K562 (cell line): ENCODE measurements around the gene RIMS3. TPM values are rescaled to one million over a fixed set of nuclear protein-coding genes. Genes with fewer than 3 reads are reported as not detected.

Experiments used
- ATAC-seq: fragments of 200-7000 bp; cut with Tn5 transposase; 3 replicates; pipeline ENCODE4 v1.9.1; 2020; ENCODE audit warnings: moderate library complexity
- BruUV-seq: library from RNA; stranded (reverse); fragments of 400-500 nt; replicated peaks from 2 replicates; lab custom pipeline; 2021; lab: Mats Ljungman, UMichigan
- CTCF ChIA-PET: fragments of 300-600 bp; formaldehyde crosslinking; extraction: SDS; loops from one replicate; lab custom pipeline; 2021; ENCODE audit warnings: low intra/inter-chr PET ratio; lab: Yijun Ruan, JAX
- POLR2A ChIA-PET: fragments of 300-600, 350-650 bp; sonication (Branson Sonifier 250); formaldehyde crosslinking; extraction: SDS; loops from one replicate; lab custom pipeline; 2021; ENCODE audit warnings: antibody characterized with exemption, inconsistent platforms; lab: Yijun Ruan, JAX
- DNase-seq, 4 experiments: peaks; one replicate each; pipeline versions ENCODE4 v3.0.0 to v3.0.0-alpha.2; 2011 to 2018; ENCODE audit warnings: low spot score in 3 of 4, mixed read lengths in 3 of 4; ENCODE audit errors: extremely low read depth in 1 of 4
- FAIRE-seq: peaks from 2 replicates; lab custom pipeline; 2011; peaks lifted over from hg19 to GRCh38; lab: Jason Lieb, UNC
- H2AFZ ChIP-seq: 2 replicates; pipeline ENCODE4 v1.6.0; 2011; ENCODE audit warnings: low read depth, low read length, control low read depth, inconsistent platforms
- H3K27ac ChIP-seq: fragments of 200-600 bp; 3 replicates; pipeline ENCODE4 v1.8.0; 2011; ENCODE audit warnings: low read depth, mild to moderate bottlenecking, control low read depth, inconsistent platforms, low read length, moderate library complexity, mixed read lengths; ENCODE audit errors: extremely low read depth
- H3K27me3 ChIP-seq, 2 experiments: fragments of 300-600 bp in 1 of 2; 2 replicates in 1 of 2; 3 replicates in 1 of 2; pipeline versions ENCODE4 v1.6.0 to v1.8.0; 2011; ENCODE audit warnings: inconsistent platforms in 2 of 2, low read length in 2 of 2, mild to moderate bottlenecking in 1 of 2, mixed read lengths in 1 of 2, moderate library complexity in 1 of 2; ENCODE audit not compliant: control insufficient read depth in 2 of 2, insufficient read depth in 2 of 2
- H3K36me3 ChIP-seq: fragments of 300-600 bp; 3 replicates; pipeline ENCODE4 v1.8.0; 2011; ENCODE audit warnings: mild to moderate bottlenecking, low read length, inconsistent platforms; ENCODE audit not compliant: control insufficient read depth, insufficient read depth
- H3K4me1 ChIP-seq, 2 experiments: fragments of 200-600 bp in 1 of 2; replicated peaks in 1 of 2; 2 replicates in 1 of 2; 3 replicates in 1 of 2; pipeline versions ENCODE4 v1.5.1 to v1.8.0; 2011; ENCODE audit warnings: inconsistent platforms in 2 of 2, low read length in 2 of 2, mild to moderate bottlenecking in 1 of 2, mixed read lengths in 1 of 2, moderate library complexity in 1 of 2; ENCODE audit not compliant: control insufficient read depth in 2 of 2, insufficient read depth in 2 of 2
- H3K4me2 ChIP-seq: 2 replicates; pipeline ENCODE4 v1.6.1; 2011; ENCODE audit warnings: low read length, control low read depth, inconsistent platforms, mixed read lengths; ENCODE audit not compliant: insufficient read depth
- H3K4me3 ChIP-seq: fragments of 200-600 bp; sonication (generic), shearing (Covaris generic); 2 replicates; pipeline ENCODE4 v1.5.1; 2016; ENCODE audit warnings: control low read depth, inconsistent platforms
- H3K79me2 ChIP-seq: fragments of 200-600 bp; 3 replicates; pipeline ENCODE4 v1.8.0; 2011; ENCODE audit warnings: low read length, inconsistent platforms; ENCODE audit not compliant: control insufficient read depth, insufficient read depth
- H3K9ac ChIP-seq, 2 experiments: 2 replicates each; pipeline versions ENCODE4 v1.6.0 to v1.6.1; 2011; ENCODE audit warnings: low read depth in 2 of 2, low read length in 2 of 2, control low read depth in 1 of 2, inconsistent platforms in 1 of 2, mild to moderate bottlenecking in 1 of 2, mixed read lengths in 1 of 2; ENCODE audit not compliant: insufficient read depth in 1 of 2
- H3K9me1 ChIP-seq: one replicate; pipeline ENCODE4 v1.6.0; 2011; ENCODE audit warnings: inconsistent platforms, mild to moderate bottlenecking, low read length, moderate library complexity; ENCODE audit not compliant: control insufficient read depth, insufficient read depth
- H3K9me3 ChIP-seq: replicated peaks from 2 replicates; pipeline ENCODE4 v1.5.1; 2011; ENCODE audit warnings: low read depth, low read length, inconsistent platforms; ENCODE audit not compliant: control insufficient read depth, insufficient read depth
- H4K20me1 ChIP-seq: replicated peaks from 2 replicates; pipeline ENCODE4 v1.6.1; 2011; ENCODE audit warnings: low read length, inconsistent platforms, mixed read lengths; ENCODE audit not compliant: control insufficient read depth, insufficient read depth
- ATF4 ChIP-seq: fragments of 450-650 bp; formaldehyde crosslinking; IDR thresholded peaks from 2 replicates; pipeline ENCODE4 v1.4.0; 2022; ENCODE audit warnings: mild to moderate bottlenecking, moderate library complexity
- ATF7 ChIP-seq: fragments of 450-650 bp; IDR thresholded peaks from 2 replicates; pipeline ENCODE4 v1.7.1; 2014; ENCODE audit warnings: mild to moderate bottlenecking, moderate library complexity
- C11orf30 ChIP-seq: fragments of 450-650 bp; IDR thresholded peaks from 2 replicates; pipeline ENCODE4 v1.6.1; 2016; ENCODE audit warnings: low read depth, mild to moderate bottlenecking
- EHMT2 ChIP-seq: fragments of 450-650 bp; IDR thresholded peaks from 2 replicates; pipeline ENCODE4 v1.6.1; 2018; ENCODE audit warnings: antibody characterized with exemption
- FOSL1 ChIP-seq: fragments of 200-800 bp; sonication (Bioruptor generic); conservative IDR thresholded peaks from 2 replicates; pipeline ENCODE4 v1.6.1; 2016; ENCODE audit warnings: missing genetic modification characterization, missing compliant biosample characterization
- KAT7 ChIP-seq: sonication (generic); formaldehyde crosslinking; IDR thresholded peaks from 2 replicates; pipeline ENCODE4 v1.8.0; 2022; ENCODE audit warnings: missing genetic modification reagents, mild to moderate bottlenecking, borderline replicate concordance
- MBD1 ChIP-seq: fragments of 250-450 bp; sonication (Bioruptor Pico); IDR thresholded peaks from 2 replicates; pipeline ENCODE4 v1.8.0; 2022; ENCODE audit warnings: inconsistent platforms
- MTA2 ChIP-seq: fragments of 450-650 bp; IDR thresholded peaks from 2 replicates; pipeline ENCODE4 v1.6.1; 2016; ENCODE audit warnings: low read depth
- MTA3 ChIP-seq: fragments of 450-650 bp; formaldehyde crosslinking; IDR thresholded peaks from 2 replicates; pipeline ENCODE4 v1.6.1; 2017; ENCODE audit warnings: mild to moderate bottlenecking, borderline replicate concordance
- PRPF4 ChIP-seq: fragments of 200-400 bp; formaldehyde crosslinking; IDR thresholded peaks from one replicate; pipeline ENCODE4 v1.6.1; 2017; ENCODE audit warnings: low read length, low read depth, mild to moderate bottlenecking; ENCODE audit not compliant: insufficient read depth, poor library complexity, severe bottlenecking
- RNF2 ChIP-seq: sonication (generic); IDR thresholded peaks from 2 replicates; pipeline ENCODE4 v1.6.1; 2016
- SIN3A ChIP-seq, 2 experiments: fragments of 150-350 bp in 1 of 2; IDR thresholded peaks; 2 replicates each; pipeline ENCODE4 v1.6.1; 2011 to 2016; ENCODE audit warnings: borderline replicate concordance in 2 of 2, low read depth in 2 of 2, low read length in 2 of 2, mild to moderate bottlenecking in 2 of 2, moderate library complexity in 2 of 2; ENCODE audit not compliant: control insufficient read depth in 1 of 2
- SIX5 ChIP-seq, 2 experiments: IDR thresholded peaks; 2 replicates each; pipeline ENCODE4 v1.6.1; 2011; ENCODE audit warnings: low read length in 2 of 2, borderline replicate concordance in 1 of 2, low read depth in 1 of 2, mild to moderate bottlenecking in 1 of 2, moderate library complexity in 1 of 2; ENCODE audit not compliant: insufficient read depth in 1 of 2
- ZNF511 ChIP-seq: sonication (generic); formaldehyde crosslinking; IDR thresholded peaks from 2 replicates; pipeline ENCODE4 v1.8.0; 2022; ENCODE audit warnings: mild to moderate bottlenecking, missing genetic modification reagents
- WGBS: fragments of 100-300 bp; shearing (Covaris generic); methylation state at CpG from one replicate; pipeline ENCODE4 v1.1.6; 2016; ENCODE audit warnings: low coverage, mixed read lengths; ENCODE audit not compliant: insufficient coverage; ENCODE audit errors: missing lambda C conversion rate; 5-methylcytosine and 5-hydroxymethylcytosine counted together
- in situ Hi-C: fragments of 300-500 bp; cut with MboI; formaldehyde crosslinking; loops from 4 replicates; pipeline ENCODE4 v1.15.0; 2018; ENCODE audit warnings: inconsistent platforms, mixed read lengths
- intact Hi-C: fragments of 100-400 bp; cut with micrococcal nuclease; formaldehyde crosslinking; loops from 2 replicates; pipeline ENCODE4 v1.14.2; 2022
- polyA plus RNA-seq, 8 experiments: library from polyadenylated mRNA; depleted of rRNA in 4 of 8; stranded (reverse) in 5 of 8; unstranded in 3 of 8; fragments of >200 nt; fragmentation: Nextera tagmentation in 2 of 8; fragmentation: Illumina TruSeq in 1 of 8; extraction: Ambion mirVana in 2 of 8; extraction: Trizol in 1 of 8; gene quantifications; 2 replicates each; pipeline versions ENCODE4 v1.2.1 to v1.2.3, GENCODE V29; 2011 to 2014; ENCODE audit warnings: inconsistent platforms in 1 of 8, missing spikeins in 1 of 8
- total RNA-seq, 7 experiments: library from RNA; depleted of rRNA in 6 of 7; stranded (reverse); fragments of >200 nt in 6 of 7; fragmentation: Illumina TruSeq in 2 of 7; extraction: Trizol in 2 of 7; gene quantifications; 2 replicates each; pipeline versions ENCODE4 v1.2.1 to v1.2.3, GENCODE V29; 2011 to 2021; ENCODE audit warnings: low replicate concordance in 1 of 7

RIMS3 gene
- total and polyA plus RNA-seq, 9 of the 15 experiments (the other 6 are each of a cell fraction or from before 2014, with no cell fraction given) = 0.06 to 1.2 (median 0.59) TPM

- H4K20me1 ChIP-seq = peaks cover 3% of the 10 kb centered on the region; the same call in 1 of the 2 replicates
- POLR2A ChIA-PET = interaction anchor here (0.6 to 1.2 kb wide), 4 partner anchors 11 to 325 kb away, joined by 3 read pairs; no protein-coding TSS in a partner anchor
- peak; percentile 23 for FAIRE-seq
- TF ChIP-seq KAT7 (no peak), PRPF4 (no peak), EHMT2 (peak; percentile 88), MBD1 (CRISPR knock-in tag) (no peak), ATF4 (CRISPR knock-in tag) (no peak), SIX5 (IDR thresholded peaks at IDR 0.05; ENCODE audit: borderline replicate concordance in 1 of 2, insufficient read depth in 1 of 2, low read depth in 1 of 2, low read length in 2 of 2) (no peak), ATF7 (peak; percentile 40; the same call in 1 of the 2 replicates), MTA3 (no peak), MTA2 (no peak), ZNF511 (0 out of 2 replicates have a peak, but pooled peaks have one; percentile 31), RNF2 (no peak), FOSL1 (tag) (0 out of 2 replicates have a peak, but pooled peaks have one; percentile 41), C11orf30 (peak; percentile 68; the same call in 1 of the 2 replicates), SIN3A (IDR thresholded peaks at IDR 0.05; ENCODE audit: borderline replicate concordance in 2 of 2, control insufficient read depth in 1 of 2, low read depth in 2 of 2, low read length in 2 of 2) (no peak)
Measured at GRCh38 chr1:40638097-40639036, 27.1 kb downstream of the RIMS3 start.

More at GRCh38 chr1:40638097-40639036, 27.1 kb downstream of the RIMS3 start:
- Histone ChIP-seq H3K27ac (no peak overlapping the region), H3K9me3 (no peaks in the 10 kb centered on the region), H2AFZ (no peak overlapping the region), H3K4me2 (no peak overlapping the region), H3K79me2 (no peaks in the 10 kb centered on the region), H3K36me3 (no peaks in the 10 kb centered on the region), H3K4me1 (peaks cover 15 to 16% of the 10 kb centered on the region in 2 experiments), H3K9me1 (no peaks in the 10 kb centered on the region), H3K9ac (no peak overlapping the region), H3K4me3 (no peak overlapping the region), H3K27me3 (peaks cover 2 to 18% of the 10 kb centered on the region in 2 experiments; a peak in 4 of 5 replicates)
- DNase-seq (peak in 1 of 4 experiments; percentile 44), ATAC-seq (0 out of 3 replicates have a peak, but pooled peaks have one; percentile 10)
- in situ Hi-C loops (no loop called here), intact Hi-C loops (no loop called here)
- CTCF ChIA-PET = no interaction called here
- 7% methylated on average over 8 of the region's 8 CpGs for WGBS
- no TSS peak for BruUV-seq
